HCT116 (cell line): ENCODE data around the gene CDK8.

Experiments used
- CEBPB ChIP-seq: IDR thresholded peaks from 2 replicates; pipeline ENCODE4 v1.6.1; 2012; ENCODE audit warnings: low read depth
- CTCF ChIP-seq, 3 experiments: fragments of 200-600 bp in 1 of 3; sonication (generic) in 1 of 3; IDR thresholded peaks in 2 of 3; conservative IDR thresholded peaks in 1 of 3; 2 replicates each; pipeline ENCODE4 v1.5.1; 2012 to 2017; ENCODE audit warnings: low read depth in 2 of 3, low read length in 2 of 3, antibody characterized with exemption in 1 of 3, borderline replicate concordance in 1 of 3, control low read depth in 1 of 3, mild to moderate bottlenecking in 1 of 3, mixed read lengths in 1 of 3, mixed run types in 1 of 3, moderate library complexity in 1 of 3; ENCODE audit not compliant: insufficient read depth in 1 of 3
- ELF1 ChIP-seq: IDR thresholded peaks from 2 replicates; pipeline ENCODE4 v1.6.1; 2012; ENCODE audit warnings: low read depth, borderline replicate concordance
- EZH2 ChIP-seq: fragments of 200-600 bp; sonication (generic); IDR thresholded peaks from 2 replicates; pipeline ENCODE4 v1.6.1; 2017; ENCODE audit warnings: antibody characterized with exemption, mixed run types
- MAX ChIP-seq: IDR thresholded peaks from 2 replicates; pipeline ENCODE4 v1.6.1; 2012
- POLR2A ChIP-seq: IDR thresholded peaks from 2 replicates; pipeline ENCODE4 v1.7.0; 2011; ENCODE audit warnings: borderline replicate concordance; ENCODE audit not compliant: insufficient read depth, insufficient read length; ENCODE audit errors: extremely low read depth
- POLR2AphosphoS5 ChIP-seq: IDR thresholded peaks from 2 replicates; pipeline ENCODE4 v1.6.1; 2011; ENCODE audit warnings: mild to moderate bottlenecking, low read depth, low read length, moderate library complexity
- RAD21 ChIP-seq: IDR thresholded peaks from 2 replicates; pipeline ENCODE4 v1.6.1; 2012; ENCODE audit warnings: low read depth, mild to moderate bottlenecking
- SP1 ChIP-seq: IDR thresholded peaks from 2 replicates; pipeline ENCODE4 v1.6.1; 2012; ENCODE audit warnings: low read depth
- YY1 ChIP-seq: IDR thresholded peaks from 2 replicates; pipeline ENCODE4 v1.6.1; 2011; ENCODE audit warnings: low read length, low read depth, moderate library complexity, mild to moderate bottlenecking; ENCODE audit not compliant: insufficient replicate concordance; ENCODE audit errors: extremely low read depth
- ZNF274 ChIP-seq: fragments of 200-500 bp; sonication (Bioruptor generic); IDR thresholded peaks from 2 replicates; pipeline ENCODE4 v1.6.1; 2014; ENCODE audit warnings: mild to moderate bottlenecking, low read depth, low read length, inconsistent platforms

DNA sequence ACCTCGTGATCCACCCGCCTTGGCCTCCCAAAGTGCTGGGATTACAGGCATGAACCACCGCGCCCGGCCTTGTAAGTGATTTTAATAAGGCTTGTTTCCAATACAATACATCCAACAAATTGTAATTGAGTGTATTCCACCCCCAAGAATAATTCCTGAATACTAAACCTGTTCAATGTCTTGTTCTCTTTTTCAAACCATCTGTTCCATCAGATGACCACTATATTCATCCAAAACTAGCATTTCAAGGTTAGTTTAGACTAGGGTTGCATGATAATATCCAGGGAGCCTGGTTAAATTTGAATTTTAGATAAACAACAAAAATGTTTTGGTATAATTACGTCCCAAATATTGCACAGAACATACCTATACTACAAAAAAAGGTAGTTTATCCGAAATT, 168.1 kb downstream of the CDK8 start:
- TF ChIP-seq POLR2A (no peak), RAD21 (no peak), CEBPB (no peak), CTCF (IDR thresholded peaks at IDR 0.05 in 2 of 3, conservative IDR thresholded peaks at IDR 0.05 in 1 of 3; ENCODE audit: borderline replicate concordance in 1 of 3, insufficient read depth in 1 of 3, low read depth in 2 of 3, low read length in 2 of 3) (no peak), ELF1 (no peak), EZH2 (no peak), MAX (no peak), SP1 (no peak), YY1 (no peak), POLR2AphosphoS5 (no peak), ZNF274 (no peak)
